Measurements from ENCODE around the gene ERBB3.
"Not testable (repeated sequence)": the region's sequence is repeated elsewhere in the genome, so short reads cannot be mapped to it uniquely, and the experiment has no call there.

ERBB3 gene

DNA sequence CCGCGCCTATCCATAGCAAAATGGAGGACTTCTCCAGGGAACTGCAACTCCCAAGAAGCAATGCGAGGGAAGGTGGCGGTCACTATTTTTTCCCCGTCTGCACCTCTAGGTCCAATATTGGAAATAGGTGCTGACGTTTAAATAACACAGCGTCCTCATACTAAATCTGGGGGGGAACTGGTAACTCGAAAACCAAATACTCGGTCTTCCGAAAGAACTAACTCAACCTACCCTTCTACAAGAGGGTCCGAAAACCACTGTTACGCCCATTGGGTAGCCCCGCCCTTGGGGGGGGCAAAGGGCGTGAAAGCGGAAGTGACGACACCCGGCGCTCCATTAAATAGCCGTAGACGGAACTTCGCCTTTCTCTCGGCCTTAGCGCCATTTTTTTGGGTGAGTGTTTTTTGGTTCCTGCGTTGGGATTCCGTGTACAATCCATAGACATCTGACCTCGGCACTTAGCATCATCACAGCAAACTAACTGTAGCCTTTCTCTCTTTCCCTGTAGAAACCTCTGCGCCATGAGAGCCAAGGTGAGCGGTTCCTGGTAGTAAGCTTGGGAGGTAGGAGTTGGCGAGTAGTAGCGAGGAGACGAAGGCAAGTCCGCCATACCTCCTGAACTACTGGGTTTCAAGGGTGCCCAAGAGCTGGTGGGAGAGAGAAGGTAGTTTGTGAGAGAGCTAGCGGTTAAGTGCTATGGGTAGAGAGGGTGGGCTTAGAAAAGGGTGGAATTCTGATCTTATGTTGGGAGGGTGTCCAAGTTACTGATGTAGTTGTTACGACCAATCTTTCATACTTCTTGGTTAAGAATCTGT is 36.5 kb downstream of the ERBB3 start, which contains the start of gene RPL41:
Gene RPL41 (plus strand): TSS at position 367 of the 815 bp plus-strand sequence.
- peak; percentile 90 for DNase-seq

DNA sequence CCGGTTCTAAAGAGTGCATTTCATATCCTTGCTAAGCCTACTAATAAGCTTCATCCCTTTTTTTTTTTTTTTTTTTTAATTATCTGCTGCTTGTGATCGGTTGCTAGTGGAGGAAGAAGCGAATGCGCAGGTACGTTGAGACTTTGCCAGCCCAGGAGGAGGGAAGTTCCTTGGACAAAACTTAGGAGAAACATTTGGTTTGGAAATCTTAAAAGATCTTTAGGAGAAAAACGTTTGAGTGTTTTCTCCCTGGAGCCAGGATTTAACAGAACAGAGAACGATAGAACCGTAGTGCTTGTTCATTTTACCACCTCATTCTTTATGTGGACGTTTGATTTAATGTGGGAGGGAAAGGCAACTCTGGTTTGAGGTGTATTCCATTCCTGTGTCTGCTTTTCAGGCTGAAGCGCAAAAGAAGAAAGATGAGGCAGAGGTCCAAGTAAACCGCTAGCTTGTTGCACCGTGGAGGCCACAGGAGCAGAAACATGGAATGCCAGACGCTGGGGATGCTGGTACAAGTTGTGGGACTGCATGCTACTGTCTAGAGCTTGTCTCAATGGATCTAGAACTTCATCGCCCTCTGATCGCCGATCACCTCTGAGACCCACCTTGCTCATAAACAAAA is 37.2 kb downstream of the ERBB3 start:
- not testable (repeated sequence) for DNase-seq

- DNase-seq: peak; percentile 95
Measured at GRCh38 chr12:56117778-56118687, 38.1 kb downstream of the ERBB3 start, which contains the start of gene ZC3H10. Gene ZC3H10, plus strand, starts transcription at chr12:56118266. Its CDS starts 2,297 bp downstream, at chr12:56120563.

DNA sequence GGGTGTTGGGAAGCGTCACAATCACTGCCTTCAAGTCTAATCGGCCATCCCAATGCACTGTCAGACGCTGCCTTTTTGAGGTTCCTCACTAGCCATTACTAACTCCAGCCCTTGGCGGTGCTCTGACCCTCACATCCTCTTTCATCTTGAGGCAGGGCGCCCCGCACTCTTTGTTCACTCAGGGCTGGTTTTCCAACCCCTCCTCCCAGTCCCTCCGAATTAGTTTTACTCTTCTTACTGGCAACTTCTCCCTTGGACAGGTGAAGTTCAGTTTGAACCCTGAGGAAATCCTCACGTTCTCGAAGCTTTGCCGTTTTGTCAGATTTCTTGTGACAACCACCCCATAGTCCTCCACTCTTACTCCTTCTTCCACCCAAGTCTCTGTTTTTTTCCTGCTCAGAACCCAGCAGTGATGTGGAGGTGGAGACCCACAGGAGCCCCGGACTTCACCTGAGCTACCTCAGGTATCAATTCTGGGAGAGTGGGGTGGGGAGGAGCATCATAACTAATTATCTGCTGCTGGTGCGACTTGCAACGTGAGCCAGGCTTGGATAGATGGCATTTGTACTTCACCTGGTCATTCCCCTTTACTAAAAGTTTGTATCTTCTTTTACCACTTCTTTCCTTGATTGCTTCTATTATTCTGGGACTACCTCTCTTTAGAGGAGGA is 38.9 kb downstream of the ERBB3 start:
- DNase-seq: no peak

- peak; percentile 77 for DNase-seq
Measured at GRCh38 chr12:56119361-56119796, 39.4 kb downstream of the ERBB3 start.

DNA sequence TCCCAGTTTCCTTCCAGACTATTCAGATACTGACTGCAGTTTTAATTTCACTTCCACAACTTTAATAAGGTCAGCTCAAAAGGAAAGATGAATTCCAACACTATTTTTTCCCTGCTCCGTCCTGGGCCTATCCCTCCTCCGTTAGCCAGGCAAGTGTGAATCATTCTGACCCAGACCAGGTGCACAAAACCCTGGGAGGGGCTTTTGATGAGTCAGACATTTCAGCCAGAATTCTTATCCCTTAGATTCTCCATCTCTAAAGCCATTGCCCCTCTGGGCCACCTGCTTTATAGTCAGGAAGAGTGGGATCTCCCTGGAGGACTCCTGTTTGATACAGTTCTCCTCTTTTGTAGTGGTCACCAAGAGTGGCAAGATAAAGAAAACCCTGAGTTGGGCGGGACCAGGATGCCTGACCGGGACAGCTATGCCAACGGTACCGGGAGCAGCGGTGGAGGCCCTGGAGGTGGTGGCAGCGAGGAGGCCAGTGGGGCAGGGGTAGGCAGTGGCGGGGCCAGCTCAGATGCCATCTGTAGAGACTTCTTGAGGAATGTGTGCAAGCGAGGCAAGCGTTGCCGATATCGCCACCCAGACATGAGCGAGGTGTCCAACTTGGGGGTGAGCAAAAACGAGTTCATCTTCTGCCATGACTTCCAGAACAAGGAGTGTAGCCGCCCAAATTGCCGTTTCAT is 40.3 kb downstream of the ERBB3 start:
- DNase-seq: no peak

GRCh38 chr12:56121204-56121870 is 41.4 kb downstream of the ERBB3 start:
- DNase-seq: no peak

- DNase-seq: peak; percentile 57
Measured at GRCh38 chr12:56122637-56123036, 42.7 kb downstream of the ERBB3 start.

- no peak for DNase-seq
Measured at GRCh38 chr12:56124133-56124532, 44.2 kb downstream of the ERBB3 start.

- no peak for DNase-seq
Measured at GRCh38 chr12:56126732-56127239, 46.8 kb downstream of the ERBB3 start.

- no peak for DNase-seq
Measured at GRCh38 chr12:56127485-56127887, 47.5 kb downstream of the ERBB3 start.

GRCh38 chr12:56127888-56128669 is 48.1 kb downstream of the ERBB3 start, which contains the start of gene ESYT1:
Gene ESYT1, plus strand, starts transcription at chr12:56128267. Its CDS starts 53 bp downstream, at chr12:56128320.
- DNase-seq: peak; percentile 98

- no peak for DNase-seq
Measured at GRCh38 chr12:56128670-56129205, 48.8 kb downstream of the ERBB3 start.

- DNase-seq: peak; percentile 31
Measured at GRCh38 chr12:56129206-56129941, 49.4 kb downstream of the ERBB3 start.

DNA sequence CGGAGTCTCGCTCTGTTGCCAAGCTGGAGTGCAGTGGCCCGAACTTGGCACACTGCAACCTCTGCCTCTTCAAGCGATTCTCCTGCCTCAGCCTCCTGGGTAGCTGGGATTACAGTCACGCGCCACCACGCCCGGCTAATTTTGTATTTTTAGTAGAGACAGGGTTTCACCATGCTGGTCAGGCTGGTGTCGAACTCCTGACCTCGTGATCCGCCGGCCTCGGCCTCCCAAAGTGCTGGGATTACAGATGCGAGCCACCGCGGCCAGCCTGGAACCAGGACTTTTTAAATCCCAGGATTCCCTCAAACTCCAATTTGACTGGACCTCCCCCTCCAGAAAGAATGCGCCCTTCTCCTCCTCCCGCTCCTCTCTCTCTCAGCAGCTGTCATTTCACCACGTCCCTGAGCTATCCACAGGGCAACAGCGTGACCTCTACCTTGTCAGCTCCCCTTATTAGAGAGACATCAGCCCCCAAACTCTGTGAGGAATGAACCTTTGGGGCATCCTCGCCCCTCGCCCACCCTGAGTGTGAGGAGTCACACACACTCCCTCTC is 50.1 kb downstream of the ERBB3 start:
- no peak for DNase-seq

DNA sequence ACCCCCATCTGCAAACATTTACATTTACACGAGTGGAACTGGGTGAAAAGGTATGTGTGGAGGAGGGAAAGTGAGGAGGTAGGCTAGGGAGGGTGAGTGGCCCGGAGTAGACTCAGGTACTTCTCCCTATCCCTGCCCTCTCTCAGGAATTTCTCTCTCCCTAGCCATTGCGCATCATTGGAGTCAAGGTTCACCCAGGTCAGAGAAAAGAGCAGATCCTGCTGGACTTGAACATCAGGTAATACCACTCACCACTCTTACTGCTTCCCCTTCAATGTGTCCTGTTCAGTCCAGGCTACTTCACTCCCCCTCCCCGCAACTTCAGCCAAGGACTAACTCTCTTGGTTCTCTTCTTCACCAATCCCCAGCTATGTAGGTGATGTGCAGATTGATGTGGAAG is 50.9 kb downstream of the ERBB3 start:
- DNase-seq: no peak

DNA sequence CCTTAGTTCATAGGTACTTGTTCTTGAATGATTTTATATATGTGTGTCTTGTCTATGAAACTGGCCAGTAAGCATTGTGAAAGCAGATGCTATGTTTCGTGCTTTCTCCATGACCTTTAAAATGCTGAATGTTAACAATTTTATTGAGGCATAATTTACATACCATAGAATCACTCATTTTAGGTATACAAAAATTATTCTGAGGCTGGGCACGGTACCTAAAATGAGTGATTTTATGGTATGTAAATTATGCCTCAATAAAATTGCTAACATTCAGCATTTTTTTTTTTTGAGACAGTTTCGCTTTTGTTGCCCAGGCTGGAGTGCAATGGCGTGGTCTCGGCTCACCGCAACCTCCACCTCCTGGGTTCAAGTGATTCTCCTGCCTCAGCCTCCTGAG is 54.9 kb downstream of the ERBB3 start:
- no peak for DNase-seq

DNA sequence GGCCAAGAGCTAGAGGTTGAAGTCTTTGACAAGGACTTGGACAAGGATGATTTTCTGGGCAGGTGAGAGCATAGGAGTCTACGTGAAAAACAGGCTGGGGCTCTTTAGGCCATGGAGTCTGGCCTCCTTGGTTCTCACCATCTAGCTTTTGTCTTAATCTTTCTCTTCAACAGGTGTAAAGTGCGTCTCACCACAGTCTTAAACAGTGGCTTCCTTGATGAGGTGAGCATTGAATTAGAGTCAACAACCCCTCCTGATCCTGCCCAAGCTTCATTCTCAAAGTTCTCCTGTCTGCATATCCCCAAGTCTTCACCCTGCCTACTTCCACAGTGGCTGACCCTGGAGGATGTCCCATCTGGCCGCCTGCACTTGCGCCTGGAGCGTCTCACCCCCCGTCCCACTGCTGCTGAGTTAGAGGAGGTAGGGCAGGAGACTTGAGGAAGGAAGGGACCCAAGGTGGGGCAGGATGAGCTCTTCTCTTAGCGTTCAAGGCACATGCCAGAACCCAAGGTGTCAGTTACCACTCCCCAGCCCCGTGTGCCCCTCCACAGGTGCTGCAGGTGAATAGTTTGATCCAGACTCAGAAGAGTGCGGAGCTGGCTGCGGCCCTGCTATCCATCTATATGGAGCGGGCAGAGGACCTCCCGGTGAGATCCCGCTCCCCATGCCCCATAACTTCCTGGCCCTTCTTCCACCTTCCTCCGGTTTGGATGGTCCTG is 58.0 kb downstream of the ERBB3 start:
- no peak for DNase-seq

Data from SHP77 treated with DMSO at 0.1 percent for 48 hours (cell line).